ENCODE data around the gene PARVB. TPM values are rescaled to one million over a fixed set of nuclear protein-coding genes. Genes with fewer than 3 reads are reported as not detected.
A peak's percentile ranks its signal among the peaks of the same experiment; 100 is the strongest.

The PARVB gene
- total RNA-seq, 4 donors from 2014 or later: 6.6 to 144 (median 30.1) TPM

DNA sequence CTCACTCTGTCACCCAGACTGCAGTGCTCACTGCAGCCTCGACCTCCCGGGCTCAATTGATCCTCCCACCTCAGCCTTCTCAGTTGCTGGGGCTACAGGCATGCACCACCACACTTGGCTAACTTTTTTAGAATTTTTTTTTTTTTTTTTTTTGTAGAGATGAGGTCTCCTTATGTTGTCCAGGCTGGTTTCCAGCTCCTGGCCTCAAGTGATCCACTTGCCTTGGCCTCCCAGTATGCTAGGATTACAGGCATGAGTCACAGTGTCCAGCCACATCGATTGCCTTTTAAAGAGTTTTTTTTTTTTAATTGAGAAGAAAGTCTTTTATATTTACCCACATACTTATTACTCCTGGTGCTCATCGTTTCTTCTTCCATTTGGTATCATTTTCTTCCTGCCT is 186.6 kb downstream of the PARVB start:
- 72 to 78% methylated on average over 3 to 4 of the region's 4 CpGs for WGBS, 2 donors (ENCODE audit: low coverage in 1 of 2)
- no peak for DNase-seq
- Histone ChIP-seq H3K36me3 (no peaks in the 10 kb centered on the region), H3K27ac (peak overlapping the region in 2 of 4 donors; percentile 21 to 63), H3K4me1 (peaks cover 0 to 18% (median 4%) of the 10 kb centered on the region in 4 donors), H3K4me3 (no peak overlapping the region), H3K9me3 (no peaks in the 10 kb centered on the region), H3K27me3 (no peaks in the 10 kb centered on the region)
- TF ChIP-seq, protein P1, sequence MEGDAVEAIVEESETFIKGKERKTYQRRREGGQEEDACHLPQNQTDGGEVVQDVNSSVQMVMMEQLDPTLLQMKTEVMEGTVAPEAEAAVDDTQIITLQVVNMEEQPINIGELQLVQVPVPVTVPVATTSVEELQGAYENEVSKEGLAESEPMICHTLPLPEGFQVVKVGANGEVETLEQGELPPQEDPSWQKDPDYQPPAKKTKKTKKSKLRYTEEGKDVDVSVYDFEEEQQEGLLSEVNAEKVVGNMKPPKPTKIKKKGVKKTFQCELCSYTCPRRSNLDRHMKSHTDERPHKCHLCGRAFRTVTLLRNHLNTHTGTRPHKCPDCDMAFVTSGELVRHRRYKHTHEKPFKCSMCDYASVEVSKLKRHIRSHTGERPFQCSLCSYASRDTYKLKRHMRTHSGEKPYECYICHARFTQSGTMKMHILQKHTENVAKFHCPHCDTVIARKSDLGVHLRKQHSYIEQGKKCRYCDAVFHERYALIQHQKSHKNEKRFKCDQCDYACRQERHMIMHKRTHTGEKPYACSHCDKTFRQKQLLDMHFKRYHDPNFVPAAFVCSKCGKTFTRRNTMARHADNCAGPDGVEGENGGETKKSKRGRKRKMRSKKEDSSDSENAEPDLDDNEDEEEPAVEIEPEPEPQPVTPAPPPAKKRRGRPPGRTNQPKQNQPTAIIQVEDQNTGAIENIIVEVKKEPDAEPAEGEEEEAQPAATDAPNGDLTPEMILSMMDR (IDR thresholded peaks at IDR 0.05): no peak
- TF ChIP-seq POLR2A (IDR thresholded peaks at IDR 0.05) (no peak), EP300 (IDR thresholded peaks at IDR 0.05; ENCODE audit: low read depth) (no peak), POLR2AphosphoS5 (IDR thresholded peaks at IDR 0.05) (no peak)
- intact Hi-C loops (cut with DNase I; ENCODE audit: low total_unique reads): no loop called here
- in situ Hi-C loops (cut with MboI; ENCODE audit: low pct_ligation_motif_present in 1 of 4, low pct_unique_long_range_greater_than_20kb in 1 of 4, low sequenced_read_pairs in 3 of 4): no loop called here

- WGBS, 2 donors (ENCODE audit: low coverage in 1 of 2): 75 to 77% methylated on average over 6 of the region's 6 CpGs
- no peaks in the 10 kb centered on the region for H3K9me3 ChIP-seq
- H3K4me3 ChIP-seq: no peak overlapping the region
- H3K36me3 ChIP-seq: no peaks in the 10 kb centered on the region
- peak overlapping the region; percentile 16 to 63 (median 28) for H3K27ac ChIP-seq
- no peaks in the 10 kb centered on the region for H3K27me3 ChIP-seq
- intact Hi-C loops (cut with DNase I; ENCODE audit: low total_unique reads): no loop called here
- H3K4me1 ChIP-seq: peaks cover 0 to 18% (median 4%) of the 10 kb centered on the region in 4 donors
- DNase-seq: peak; percentile 14
- TF ChIP-seq POLR2A (IDR thresholded peaks at IDR 0.05): no peak
- TF ChIP-seq EP300 (IDR thresholded peaks at IDR 0.05; ENCODE audit: low read depth): no peak
- TF ChIP-seq POLR2AphosphoS5 (IDR thresholded peaks at IDR 0.05): no peak
- TF ChIP-seq, protein P1 (IDR thresholded peaks at IDR 0.05): no peak
- in situ Hi-C loops (cut with MboI; ENCODE audit: low pct_ligation_motif_present in 1 of 4, low pct_unique_long_range_greater_than_20kb in 1 of 4, low sequenced_read_pairs in 3 of 4): no loop called here
Measured at GRCh38 chr22:44211256-44211945, 187.3 kb downstream of the PARVB start.

DNA sequence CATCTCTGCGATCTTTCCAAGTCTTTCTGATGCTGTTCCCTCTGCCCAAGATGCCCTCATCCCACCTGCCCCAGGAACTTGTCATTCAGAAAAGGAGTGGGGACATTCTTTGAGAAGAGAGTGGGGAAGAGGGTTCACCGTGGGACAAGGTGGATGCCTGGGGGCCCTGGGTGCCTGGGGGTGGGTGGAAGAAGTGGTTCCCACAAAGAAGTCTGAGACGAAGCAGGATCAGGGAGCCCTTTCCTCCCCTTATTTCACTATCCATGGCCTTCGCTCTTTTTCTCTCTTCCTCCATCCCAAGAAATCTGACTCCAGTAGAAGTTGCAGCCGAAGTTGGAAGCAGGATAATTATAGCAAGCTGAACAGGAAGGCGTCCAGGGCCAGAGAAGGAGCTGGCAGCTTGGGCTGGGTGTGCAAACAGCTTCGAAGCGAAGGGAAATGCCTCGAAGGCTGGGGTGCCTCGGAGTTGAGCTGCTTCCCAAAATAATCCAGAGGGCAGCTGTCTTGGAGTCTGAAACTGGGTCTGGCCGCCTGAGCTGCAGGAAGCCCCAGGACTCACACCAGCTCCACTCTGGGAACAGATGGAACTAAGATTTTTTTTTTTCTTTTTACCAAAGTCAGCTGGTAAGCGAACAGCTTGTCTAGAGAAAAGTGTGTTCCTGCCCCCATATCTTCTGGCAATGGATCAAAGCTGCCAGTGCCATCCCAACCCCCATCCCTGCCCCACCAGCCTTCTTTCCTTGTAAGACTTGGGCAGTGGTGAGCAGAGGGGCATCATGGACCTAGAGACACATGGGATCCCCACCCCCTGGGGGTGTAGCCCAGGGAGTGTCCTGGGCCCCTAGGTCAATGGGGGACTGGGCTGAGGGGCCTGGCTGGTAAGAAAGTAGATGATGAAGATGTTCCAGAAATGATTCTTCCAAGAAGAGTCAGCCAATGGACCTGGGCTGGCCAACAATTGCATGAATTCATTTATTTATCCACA is 188.1 kb downstream of the PARVB start:
- 47 to 71% methylated on average over 1 to 12 of the region's 12 CpGs for WGBS, 2 donors (ENCODE audit: low coverage in 1 of 2)
- Histone ChIP-seq H3K27ac (peak overlapping the region; percentile 16 to 63 (median 28)), H3K4me1 (peaks cover 0 to 18% (median 4%) of the 10 kb centered on the region in 4 donors), H3K27me3 (no peaks in the 10 kb centered on the region), H3K36me3 (no peaks in the 10 kb centered on the region), H3K4me3 (no peak overlapping the region), H3K9me3 (no peaks in the 10 kb centered on the region)
- no peak for DNase-seq
- TF ChIP-seq POLR2AphosphoS5 (IDR thresholded peaks at IDR 0.05) (no peak), POLR2A (IDR thresholded peaks at IDR 0.05) (no peak), EP300 (IDR thresholded peaks at IDR 0.05; ENCODE audit: low read depth) (no peak)
- TF ChIP-seq, protein P1 (IDR thresholded peaks at IDR 0.05): no peak
- intact Hi-C loops (cut with DNase I; ENCODE audit: low total_unique reads): no loop called here
- in situ Hi-C loops (cut with MboI; ENCODE audit: low pct_ligation_motif_present in 1 of 4, low pct_unique_long_range_greater_than_20kb in 1 of 4, low sequenced_read_pairs in 3 of 4): no loop called here

DNA sequence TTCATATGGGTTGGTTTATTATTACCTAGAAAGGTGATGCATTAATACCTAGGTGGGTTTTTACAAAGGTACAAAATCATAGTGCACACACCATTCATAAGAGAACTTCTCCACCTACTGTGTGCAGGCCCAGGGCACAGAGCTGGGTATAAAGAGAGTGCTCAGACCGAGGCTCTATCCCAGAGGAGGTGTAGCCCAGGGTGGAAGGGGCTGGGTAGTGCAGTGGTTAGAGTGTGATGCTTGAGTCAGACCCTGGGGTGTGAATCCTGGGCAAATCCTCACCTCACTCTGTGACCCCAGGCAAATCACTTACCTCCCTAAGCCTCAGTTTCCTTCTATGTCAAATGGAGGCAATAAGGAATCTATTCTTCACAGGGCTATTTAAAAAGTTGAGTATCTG is 188.8 kb downstream of the PARVB start:
- Histone ChIP-seq H3K9me3 (no peaks in the 10 kb centered on the region), H3K36me3 (no peaks in the 10 kb centered on the region), H3K27me3 (no peaks in the 10 kb centered on the region), H3K4me3 (no peak overlapping the region), H3K4me1 (peaks cover 0 to 18% (median 4%) of the 10 kb centered on the region in 4 donors), H3K27ac (peak overlapping the region in 1 of 4 donors; percentile 63)
- TF ChIP-seq POLR2A (IDR thresholded peaks at IDR 0.05): no peak
- TF ChIP-seq EP300 (IDR thresholded peaks at IDR 0.05; ENCODE audit: low read depth): no peak
- TF ChIP-seq, protein P1 (IDR thresholded peaks at IDR 0.05): no peak
- TF ChIP-seq POLR2AphosphoS5 (IDR thresholded peaks at IDR 0.05): no peak
- DNase-seq: no peak
- in situ Hi-C loops (cut with MboI; ENCODE audit: low pct_ligation_motif_present in 1 of 4, low pct_unique_long_range_greater_than_20kb in 1 of 4, low sequenced_read_pairs in 3 of 4): no loop called here
- intact Hi-C loops (cut with DNase I; ENCODE audit: low total_unique reads): no loop called here
- WGBS, 2 donors (ENCODE audit: low coverage in 1 of 2): 87% methylated on average over 1 of the region's 1 CpG; no CpG with 5 or more reads in 1 of the 2 donors
